ENCODE data around the gene ACER1.

GRCh38 chr19:6272913-6273600 is 60.4 kb downstream of the ACER1 start:
- TF ChIP-seq CTCF (IDR thresholded peaks at IDR 0.05) (no peak), POLR2A (IDR thresholded peaks at IDR 0.05) (no peak)
